GM19193 (cell line): ENCODE data around the gene ETNK2.

Experiments used
- POLR2A ChIP-seq: IDR thresholded peaks from 4 replicates; pipeline ENCODE4 v1.6.1; 2011; ENCODE audit not compliant: insufficient read depth, insufficient read length; ENCODE audit errors: extremely low read depth

ETNK2 gene

GRCh38 chr1:204092632-204093420, 59.0 kb downstream of the ETNK2 start:
- TF ChIP-seq POLR2A: no peak

DNA sequence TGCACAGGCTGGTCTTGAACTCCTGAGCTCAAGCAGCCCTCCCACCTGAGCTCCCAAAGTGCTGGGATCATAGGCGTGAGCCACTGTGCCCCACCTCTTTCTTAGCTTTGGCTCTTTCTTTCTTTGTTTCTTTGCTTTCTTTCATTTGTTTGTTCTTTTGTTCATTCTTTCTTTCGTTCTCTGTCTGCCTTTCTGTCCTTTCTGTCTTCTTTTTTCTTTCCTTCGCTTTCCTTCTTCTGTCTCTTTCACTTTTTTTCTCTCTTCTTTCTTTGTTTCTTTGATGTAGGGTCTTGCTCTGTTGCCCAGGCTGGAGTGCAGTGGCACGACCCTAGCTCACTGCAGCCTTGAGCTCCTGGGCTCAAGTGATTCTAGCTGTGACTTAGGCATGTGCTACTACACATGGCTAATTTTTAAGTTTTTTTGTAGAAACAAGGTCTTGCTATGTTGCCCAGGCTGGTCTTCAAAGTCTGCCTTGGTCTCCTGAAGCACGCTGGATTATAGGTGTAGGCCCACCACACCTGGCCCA, 60.0 kb downstream of the ETNK2 start:
- TF ChIP-seq POLR2A: no peak

DNA sequence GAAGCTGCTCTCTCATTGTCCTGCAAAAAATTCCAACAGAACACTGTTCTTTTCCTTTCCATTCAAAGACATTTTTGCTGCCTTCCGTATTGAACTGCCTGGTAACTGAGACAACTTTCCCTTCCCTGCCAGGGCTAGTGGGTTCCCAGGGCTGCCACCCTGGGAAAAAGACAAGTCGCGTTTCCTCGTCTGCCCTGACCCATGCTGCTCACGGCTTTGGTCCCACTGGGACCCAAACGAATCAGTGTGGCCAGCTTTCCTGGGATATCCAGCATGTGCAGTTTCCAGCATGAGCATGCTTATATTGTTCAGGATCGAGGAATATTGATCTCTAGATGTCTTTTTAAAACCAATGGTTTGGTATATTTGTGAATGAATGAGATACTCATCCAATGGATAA, 60.8 kb downstream of the ETNK2 start:
- TF ChIP-seq POLR2A: no peak

- TF ChIP-seq POLR2A: no peak
Observed at GRCh38 chr1:204089044-204089751, 62.6 kb downstream of the ETNK2 start.

DNA sequence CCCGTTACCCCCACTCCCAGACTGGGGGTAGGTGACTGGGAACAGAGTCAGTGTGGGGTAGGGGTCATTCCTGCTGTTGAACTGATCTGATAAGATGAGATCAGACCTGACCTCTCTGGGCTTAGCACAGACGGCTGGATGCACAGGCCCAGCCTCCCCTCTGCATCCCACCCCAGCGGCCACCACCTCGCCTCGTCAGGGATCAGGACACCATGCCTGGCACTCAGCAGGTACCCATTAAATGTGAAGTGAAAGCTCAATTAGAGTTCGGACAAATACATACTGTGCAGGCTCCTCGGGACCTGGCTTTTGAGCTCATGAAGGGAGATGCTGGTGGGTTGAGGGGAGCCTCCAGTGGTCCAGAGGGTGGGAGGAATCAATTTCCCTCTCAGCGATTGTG, 63.2 kb downstream of the ETNK2 start:
- no peak for TF ChIP-seq POLR2A

DNA sequence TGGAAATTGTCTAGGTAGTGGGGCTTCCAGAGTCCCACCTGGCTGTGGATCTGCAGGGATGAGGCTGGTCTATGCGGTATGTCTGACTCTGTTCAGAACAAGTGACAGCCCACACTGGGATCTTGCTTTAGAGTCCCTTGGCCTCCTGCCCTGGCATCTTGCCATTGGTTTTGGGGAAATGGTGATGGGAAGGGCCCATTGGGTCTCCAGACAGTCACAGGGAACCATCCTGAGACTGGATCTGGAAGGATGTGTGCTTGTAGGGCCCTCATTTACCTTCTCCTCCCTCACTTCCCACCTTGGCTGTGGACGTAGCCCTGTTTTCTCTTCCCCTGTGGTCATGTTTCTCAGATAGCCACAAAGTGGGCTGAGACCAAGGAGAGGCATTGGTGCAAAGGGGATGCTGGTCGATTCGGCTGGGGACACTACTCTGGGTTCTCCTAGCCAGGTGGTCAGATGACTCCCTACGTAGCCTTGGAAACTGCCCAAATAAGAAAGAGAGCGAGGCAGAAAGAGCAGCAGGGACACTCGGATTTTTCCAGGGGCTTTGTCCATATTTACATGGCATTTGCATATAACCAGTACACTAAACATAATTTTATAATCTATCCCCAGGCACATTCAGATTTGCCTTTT, 63.8 kb downstream of the ETNK2 start:
- no peak for TF ChIP-seq POLR2A

DNA sequence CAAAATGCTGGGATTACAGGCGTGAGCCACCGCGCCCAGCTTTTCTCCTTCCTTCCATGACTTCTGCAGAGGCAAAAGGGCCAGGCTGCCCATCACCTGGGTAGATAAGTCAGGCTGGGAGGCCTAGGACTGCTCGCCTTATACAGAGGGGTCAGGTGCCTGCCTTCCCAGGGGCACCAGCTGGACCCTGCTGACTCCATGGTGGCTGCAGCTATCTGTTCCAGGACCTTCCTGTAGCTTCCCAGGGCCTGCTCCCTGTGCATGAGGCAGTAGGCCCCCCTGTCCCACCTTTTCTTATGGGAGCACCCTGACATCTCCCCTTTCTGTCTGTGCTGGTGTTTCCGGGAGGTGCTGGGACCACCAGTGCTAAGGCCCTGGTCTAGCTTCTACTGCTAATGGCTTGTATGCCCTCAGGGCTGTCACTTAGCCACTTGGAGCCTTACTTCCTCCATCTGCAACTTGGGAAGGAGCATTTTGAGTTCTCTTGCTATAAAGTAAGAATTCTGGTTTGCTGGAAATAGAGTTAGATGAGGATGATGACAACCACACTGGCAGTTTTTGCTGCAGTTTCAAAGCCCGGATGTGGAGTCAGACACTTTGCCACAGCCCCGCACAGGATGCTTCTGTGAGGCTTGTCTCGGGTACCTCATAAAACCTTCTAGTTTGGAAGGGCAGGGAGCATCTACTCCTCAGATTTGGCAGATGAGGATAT, 64.5 kb downstream of the ETNK2 start:
- no peak for TF ChIP-seq POLR2A

DNA sequence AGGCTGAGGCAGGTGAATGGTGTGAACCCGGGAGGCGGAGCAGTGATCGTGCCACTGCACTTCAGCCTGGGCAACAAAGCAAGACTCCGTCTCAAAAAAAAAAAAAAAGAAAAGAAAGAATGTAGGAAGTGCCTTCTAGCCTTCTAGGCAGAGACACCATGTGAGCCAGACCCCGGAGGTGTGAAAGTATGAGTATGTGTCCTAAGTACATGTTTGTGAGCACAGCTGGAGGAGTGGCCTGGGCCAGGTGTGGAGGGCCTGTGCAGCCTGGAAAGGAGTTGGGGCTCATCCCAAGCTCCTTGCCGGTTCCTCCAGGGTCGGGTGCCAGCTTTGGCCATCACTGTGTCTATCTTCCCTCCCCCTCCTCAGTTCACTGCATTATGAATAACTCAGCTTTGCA, 66.0 kb downstream of the ETNK2 start:
- TF ChIP-seq POLR2A: no peak

DNA sequence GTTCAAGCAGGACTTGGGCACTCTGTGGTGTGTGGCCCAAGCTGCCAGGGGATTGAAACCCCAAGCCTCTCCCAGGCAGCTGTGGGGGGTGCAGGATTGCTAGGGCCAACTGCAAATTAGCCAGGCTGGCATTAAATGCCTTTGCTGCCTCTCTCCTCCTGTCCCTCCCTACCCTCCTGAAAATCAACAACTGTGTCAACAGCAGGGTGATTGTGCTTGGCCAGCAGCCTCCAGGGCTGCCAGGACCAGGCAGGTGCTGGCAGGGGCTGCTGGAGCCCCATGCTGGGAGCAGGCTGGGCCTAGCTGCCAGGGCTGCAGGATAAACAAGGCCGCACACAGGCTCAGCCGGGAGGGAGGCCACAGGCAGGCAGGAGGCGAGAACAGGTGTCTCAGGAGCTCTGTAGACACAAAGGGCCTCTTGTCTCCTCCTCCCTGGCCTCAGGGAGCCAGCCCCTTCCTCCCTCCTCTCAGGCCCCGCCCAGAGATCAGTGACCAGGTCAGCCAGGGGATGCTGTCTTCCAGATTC, 67.5 kb downstream of the ETNK2 start:
- TF ChIP-seq POLR2A: no peak

DNA sequence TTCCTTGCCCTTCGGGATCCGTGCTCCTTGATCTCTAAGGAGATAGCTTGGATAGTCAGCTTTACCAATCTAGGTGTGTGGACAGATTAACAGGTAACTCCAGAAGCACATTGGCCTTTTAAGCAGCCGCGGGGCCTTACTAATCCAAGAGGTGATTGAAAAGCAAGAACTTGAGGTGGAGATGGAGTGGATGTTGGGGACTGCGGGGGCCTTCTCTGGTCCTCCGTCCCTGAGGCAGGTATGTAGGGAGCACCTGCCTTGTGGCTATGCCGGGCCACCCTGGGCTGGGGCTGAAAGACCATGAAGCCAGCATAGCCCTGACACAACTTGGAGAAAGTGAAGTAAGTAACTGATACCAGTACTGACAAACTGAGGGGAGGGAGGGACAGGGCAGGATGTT, 68.4 kb downstream of the ETNK2 start:
- no peak for TF ChIP-seq POLR2A

DNA sequence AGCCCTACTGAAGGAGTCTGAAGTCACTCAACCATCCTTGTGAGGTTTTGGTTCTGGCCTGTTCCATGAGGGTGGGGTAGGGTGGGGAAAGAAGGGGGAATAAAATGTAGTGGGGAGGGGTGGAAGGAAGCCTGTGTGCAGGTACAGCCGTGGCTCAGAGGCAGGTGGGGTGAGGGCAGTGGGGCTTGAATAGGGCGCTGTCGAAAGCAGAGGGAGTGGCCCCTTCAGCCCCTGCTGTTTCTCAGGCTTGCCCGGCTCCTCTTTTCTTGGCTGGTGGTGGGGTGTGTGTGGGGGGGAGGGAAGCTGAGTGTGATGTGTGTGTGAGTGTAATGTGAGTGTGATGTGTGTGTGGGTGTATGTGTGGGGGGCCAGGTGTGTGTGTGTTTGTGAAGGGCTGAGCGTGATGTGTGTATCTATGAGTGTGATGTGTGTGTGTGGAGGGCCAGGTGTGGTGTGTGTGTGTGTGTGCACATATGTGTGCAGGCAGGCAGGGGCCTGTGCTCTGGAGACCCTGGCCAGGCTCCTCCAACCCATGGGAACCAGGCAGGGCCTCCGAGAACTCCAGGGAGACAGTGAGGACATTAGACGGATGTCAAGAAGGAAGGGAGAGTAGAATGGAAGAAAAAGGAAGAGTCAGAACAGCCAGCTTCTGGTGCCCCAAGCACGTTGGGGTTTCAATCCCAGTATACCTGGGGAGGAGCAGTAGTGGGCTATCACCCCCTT, 69.9 kb downstream of the ETNK2 start:
- TF ChIP-seq POLR2A: no peak

- no peak for TF ChIP-seq POLR2A
Observed at GRCh38 chr1:204081164-204081790, 70.6 kb downstream of the ETNK2 start.
